ENCODE data around the gene FAM241B.

Gene FAM241B

GRCh38 chr10:69609077-69609476 lies 21.0 kb upstream of the FAM241B start:
- no peak for DNase-seq (ENCODE audit: low read depth)
- no peak overlapping the region for H3K4me3 ChIP-seq (ENCODE audit: control insufficient read depth, low read depth, low read length)
- TF ChIP-seq CTCF (conservative IDR thresholded peaks at IDR 0.05; ENCODE audit: control insufficient read depth, insufficient read depth, low read depth, low read length), result no peak

GRCh38 chr10:69612760-69613159 lies 17.3 kb upstream of the FAM241B start:
- DNase-seq (ENCODE audit: low read depth), result no peak
- no peak overlapping the region for H3K4me3 ChIP-seq (ENCODE audit: control insufficient read depth, low read depth, low read length)
- no peak for TF ChIP-seq CTCF (conservative IDR thresholded peaks at IDR 0.05; ENCODE audit: control insufficient read depth, insufficient read depth, low read depth, low read length)

- H3K4me3 ChIP-seq (ENCODE audit: control insufficient read depth, low read depth, low read length), result no peak overlapping the region
- TF ChIP-seq CTCF (conservative IDR thresholded peaks at IDR 0.05; ENCODE audit: control insufficient read depth, insufficient read depth, low read depth, low read length), result no peak
- DNase-seq (ENCODE audit: low read depth), result no peak
Measured at GRCh38 chr10:69614130-69614529, 15.9 kb upstream of the FAM241B start.

- no peak overlapping the region for H3K4me3 ChIP-seq (ENCODE audit: control insufficient read depth, low read depth, low read length)
- TF ChIP-seq CTCF (conservative IDR thresholded peaks at IDR 0.05; ENCODE audit: control insufficient read depth, insufficient read depth, low read depth, low read length), result no peak
- no peak for DNase-seq (ENCODE audit: low read depth)
Measured at GRCh38 chr10:69616358-69616757, 13.7 kb upstream of the FAM241B start.

- H3K4me3 ChIP-seq (ENCODE audit: control insufficient read depth, low read depth, low read length), result no peak overlapping the region
- no peak for TF ChIP-seq CTCF (conservative IDR thresholded peaks at IDR 0.05; ENCODE audit: control insufficient read depth, insufficient read depth, low read depth, low read length)
- no peak for DNase-seq (ENCODE audit: low read depth)
Measured at GRCh38 chr10:69618746-69619145, 11.3 kb upstream of the FAM241B start.

- H3K4me3 ChIP-seq (ENCODE audit: control insufficient read depth, low read depth, low read length), result no peak overlapping the region
- no peak for TF ChIP-seq CTCF (conservative IDR thresholded peaks at IDR 0.05; ENCODE audit: control insufficient read depth, insufficient read depth, low read depth, low read length)
- no peak for DNase-seq (ENCODE audit: low read depth)
Measured at GRCh38 chr10:69619626-69620025, 10.4 kb upstream of the FAM241B start.

- no peak for TF ChIP-seq CTCF (conservative IDR thresholded peaks at IDR 0.05; ENCODE audit: control insufficient read depth, insufficient read depth, low read depth, low read length)
- H3K4me3 ChIP-seq (ENCODE audit: control insufficient read depth, low read depth, low read length), result no peak overlapping the region
- DNase-seq (ENCODE audit: low read depth), result no peak
Measured at GRCh38 chr10:69620625-69621024, 9.4 kb upstream of the FAM241B start.
